Endodermal cell (in vitro differentiated cells): ENCODE data around the gene SLC13A3. TPM values are rescaled to one million over a fixed set of nuclear protein-coding genes. Genes with fewer than 3 reads are reported as not detected.

Source experiments
- DNase-seq: peaks from one replicate; pipeline ENCODE4 v3.0.0-alpha.2; 2017
- H3K27ac ChIP-seq: 2 replicates; pipeline ENCODE4 v1.5.1; 2013; ENCODE audit warnings: mild to moderate bottlenecking, low read depth, low read length, moderate library complexity
- H3K27me3 ChIP-seq: 2 replicates; pipeline ENCODE4 v1.6.1; 2013; ENCODE audit warnings: mild to moderate bottlenecking, low read length, moderate library complexity; ENCODE audit not compliant: insufficient read depth, control insufficient read depth, poor library complexity, severe bottlenecking
- H3K36me3 ChIP-seq: 2 replicates; pipeline ENCODE4 v1.7.0; 2013; ENCODE audit warnings: mild to moderate bottlenecking, low read length, moderate library complexity; ENCODE audit not compliant: control insufficient read depth, insufficient read depth
- H3K4me1 ChIP-seq: one replicate; pipeline ENCODE4 v1.7.0; 2013; ENCODE audit warnings: low read length; ENCODE audit not compliant: control insufficient read depth, insufficient read depth
- H3K4me3 ChIP-seq: 2 replicates; pipeline ENCODE4 v1.5.1; 2013; ENCODE audit warnings: mild to moderate bottlenecking, low read length, moderate library complexity
- H3K9ac ChIP-seq: 2 replicates; pipeline ENCODE4 v1.6.1; 2013; ENCODE audit warnings: mild to moderate bottlenecking, low read length, moderate library complexity; ENCODE audit not compliant: poor library complexity, severe bottlenecking; ENCODE audit errors: extremely low read depth
- H3K9me3 ChIP-seq: 2 replicates; pipeline ENCODE4 v1.6.1; 2013; ENCODE audit warnings: mild to moderate bottlenecking, low read length, moderate library complexity; ENCODE audit not compliant: control insufficient read depth
- H3K27ac Mint-ChIP-seq: 2 replicates; pipeline ENCODE4 v1.8.0; 2020; ENCODE audit warnings: mixed read lengths
- H3K27me3 Mint-ChIP-seq: 2 replicates; pipeline ENCODE4 v1.8.0; 2021; ENCODE audit warnings: mild to moderate bottlenecking, mixed read lengths; ENCODE audit not compliant: insufficient read depth
- H3K36me3 Mint-ChIP-seq: 2 replicates; pipeline ENCODE4 v1.8.0; 2020; ENCODE audit warnings: low read depth, mixed read lengths
- H3K4me1 Mint-ChIP-seq: 2 replicates; pipeline ENCODE4 v1.8.0; 2020; ENCODE audit warnings: mixed read lengths
- H3K4me3 Mint-ChIP-seq: 2 replicates; pipeline ENCODE4 v1.8.0; 2020; ENCODE audit warnings: mild to moderate bottlenecking, moderate library complexity, mixed read lengths
- H3K9me3 Mint-ChIP-seq: 2 replicates; pipeline ENCODE4 v1.8.0; 2020; ENCODE audit warnings: mild to moderate bottlenecking, mixed read lengths
- WGBS, 2 experiments: methylation state at CpG; one replicate each; pipeline versions ENCODE4 v1.1.5 to v1.1.7; 2013; ENCODE audit warnings: missing lambda C conversion rate in 2 of 2, mixed read lengths in 1 of 2; ENCODE audit not compliant: insufficient coverage in 1 of 2, insufficient read length in 1 of 2; 5-methylcytosine and 5-hydroxymethylcytosine counted together
- total RNA-seq, 2 donors: library from RNA; stranded (reverse); fragmentation: NEBNext Ultra II Directional in 1 of 2; extraction: Animal tissue kit (Norgen Biotek cat#: 25700) in 1 of 2; gene quantifications; 2 replicates in 1 of 2; 3 replicates in 1 of 2; pipeline ENCODE4 v1.2.1, GENCODE V29; 2021
- TF ChIP-seq, protein P1 (sequence below): fragments of 200-600 bp; sonication (generic); conservative IDR thresholded peaks from 2 replicates; pipeline ENCODE4 v1.5.0; 2021; ENCODE audit warnings: antibody characterized with exemption, mild to moderate bottlenecking

SLC13A3 gene
- total RNA-seq, 2 donors from 2014 or later = 7.3 to 9.0 TPM

DNA sequence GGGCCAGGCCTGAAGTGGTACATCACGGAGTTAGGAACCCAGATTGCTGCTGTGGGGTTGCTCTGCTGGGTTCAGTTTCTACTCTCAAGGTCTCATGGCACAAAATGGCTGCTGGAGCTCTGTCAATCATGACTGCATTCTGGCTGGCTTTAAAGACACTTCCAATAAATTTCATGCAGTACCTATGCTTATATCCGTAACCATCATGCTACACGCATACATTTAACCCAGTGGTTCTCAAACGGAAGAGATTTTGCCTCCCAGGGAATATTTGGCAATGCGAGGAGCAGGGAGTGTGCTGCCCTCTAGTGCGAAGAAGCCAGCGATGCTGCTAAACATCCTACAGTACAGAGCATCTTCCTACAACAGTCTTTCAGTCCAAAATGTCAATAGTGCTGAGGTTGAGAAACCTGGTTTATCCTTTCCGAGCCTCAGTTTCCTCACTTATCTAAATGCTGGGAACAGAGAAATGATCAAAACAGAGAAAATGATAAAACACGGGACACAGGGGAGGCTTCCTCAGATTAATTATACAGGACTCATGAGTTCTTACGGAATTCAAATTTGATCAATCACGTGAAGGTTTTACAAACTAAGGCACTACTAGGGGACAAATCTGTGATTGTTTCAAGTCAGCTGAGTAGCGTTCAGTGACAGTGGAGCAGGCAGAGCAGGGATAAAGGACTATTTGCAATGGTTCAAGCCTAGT, 48.5 kb upstream of the SLC13A3 start:
- H3K4me1 ChIP-seq = no peaks in the 10 kb centered on the region
- H3K9ac ChIP-seq = no peak overlapping the region
- Mint-ChIP-seq H3K27me3 (peaks cover 3% of the 10 kb centered on the region), H3K4me1 (peaks cover 4% of the 10 kb centered on the region), H3K9me3 (peaks cover 4% of the 10 kb centered on the region), H3K4me3 (no peak overlapping the region), H3K27ac (no peak overlapping the region), H3K36me3 (no peaks in the 10 kb centered on the region)
- TF ChIP-seq, protein P1, sequence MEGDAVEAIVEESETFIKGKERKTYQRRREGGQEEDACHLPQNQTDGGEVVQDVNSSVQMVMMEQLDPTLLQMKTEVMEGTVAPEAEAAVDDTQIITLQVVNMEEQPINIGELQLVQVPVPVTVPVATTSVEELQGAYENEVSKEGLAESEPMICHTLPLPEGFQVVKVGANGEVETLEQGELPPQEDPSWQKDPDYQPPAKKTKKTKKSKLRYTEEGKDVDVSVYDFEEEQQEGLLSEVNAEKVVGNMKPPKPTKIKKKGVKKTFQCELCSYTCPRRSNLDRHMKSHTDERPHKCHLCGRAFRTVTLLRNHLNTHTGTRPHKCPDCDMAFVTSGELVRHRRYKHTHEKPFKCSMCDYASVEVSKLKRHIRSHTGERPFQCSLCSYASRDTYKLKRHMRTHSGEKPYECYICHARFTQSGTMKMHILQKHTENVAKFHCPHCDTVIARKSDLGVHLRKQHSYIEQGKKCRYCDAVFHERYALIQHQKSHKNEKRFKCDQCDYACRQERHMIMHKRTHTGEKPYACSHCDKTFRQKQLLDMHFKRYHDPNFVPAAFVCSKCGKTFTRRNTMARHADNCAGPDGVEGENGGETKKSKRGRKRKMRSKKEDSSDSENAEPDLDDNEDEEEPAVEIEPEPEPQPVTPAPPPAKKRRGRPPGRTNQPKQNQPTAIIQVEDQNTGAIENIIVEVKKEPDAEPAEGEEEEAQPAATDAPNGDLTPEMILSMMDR = peak; percentile 90
- peak; percentile 81 for DNase-seq
- H3K27me3 ChIP-seq = no peaks in the 10 kb centered on the region
- no peak overlapping the region for H3K4me3 ChIP-seq
- H3K27ac ChIP-seq = no peak overlapping the region
- H3K36me3 ChIP-seq = no peaks in the 10 kb centered on the region
- WGBS, 2 experiments = 59 to 68% methylated on average over 8 to 12 of the region's 12 CpGs
- no peaks in the 10 kb centered on the region for H3K9me3 ChIP-seq

GRCh38 chr20:46698788-46699187, 47.5 kb upstream of the SLC13A3 start:
- peaks cover 3% of the 10 kb centered on the region for H3K27me3 Mint-ChIP-seq
- no peak overlapping the region for H3K4me3 Mint-ChIP-seq
- TF ChIP-seq, protein P1 = no peak
- Histone ChIP-seq H3K9me3 (no peaks in the 10 kb centered on the region), H3K36me3 (no peaks in the 10 kb centered on the region), H3K9ac (no peak overlapping the region), H3K4me1 (no peaks in the 10 kb centered on the region), H3K27ac (no peak overlapping the region), H3K4me3 (no peak overlapping the region), H3K27me3 (no peaks in the 10 kb centered on the region)
- H3K4me1 Mint-ChIP-seq = peaks cover 2% of the 10 kb centered on the region
- peaks cover 4% of the 10 kb centered on the region for H3K9me3 Mint-ChIP-seq
- H3K27ac Mint-ChIP-seq = no peak overlapping the region
- no peak for DNase-seq
- H3K36me3 Mint-ChIP-seq = no peaks in the 10 kb centered on the region
- WGBS, 2 experiments = 94 to 100% methylated on average over 2 of the region's 2 CpGs

DNA sequence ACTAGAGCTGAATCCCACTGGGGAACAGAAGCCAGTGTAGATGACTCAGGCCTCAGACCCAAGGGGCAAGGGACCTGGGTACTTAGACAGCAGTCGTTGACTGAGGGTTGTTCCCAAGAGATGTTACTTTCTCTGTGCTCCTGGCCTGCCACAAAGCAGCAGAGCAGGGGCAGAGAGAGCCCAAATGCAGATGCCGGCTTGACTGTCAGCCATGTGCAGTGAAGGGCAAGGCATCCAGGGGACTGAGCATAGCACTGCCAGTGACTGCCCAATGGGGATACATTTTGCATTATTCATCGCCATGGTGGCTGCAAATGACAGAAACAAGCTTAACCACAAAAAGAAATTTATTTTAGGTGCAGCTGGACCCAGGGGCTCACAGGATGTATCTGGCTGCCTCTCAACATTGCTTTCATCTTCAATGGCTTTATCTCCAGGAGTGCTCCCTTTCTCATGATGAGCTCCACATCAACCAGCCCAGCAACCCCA, 45.6 kb upstream of the SLC13A3 start:
- peak overlapping the region; percentile 98 for H3K27ac ChIP-seq
- no peaks in the 10 kb centered on the region for H3K4me1 ChIP-seq
- TF ChIP-seq, protein P1 = no peak
- Mint-ChIP-seq H3K4me3 (no peak overlapping the region), H3K4me1 (peaks cover 2% of the 10 kb centered on the region), H3K9me3 (peaks cover 4% of the 10 kb centered on the region), H3K36me3 (no peaks in the 10 kb centered on the region), H3K27me3 (peaks cover 3% of the 10 kb centered on the region), H3K27ac (no peak overlapping the region)
- no peak overlapping the region for H3K4me3 ChIP-seq
- WGBS, 2 experiments = 83 to 85% methylated on average over 3 of the region's 3 CpGs
- no peaks in the 10 kb centered on the region for H3K9me3 ChIP-seq
- no peaks in the 10 kb centered on the region for H3K36me3 ChIP-seq
- no peak overlapping the region for H3K9ac ChIP-seq
- H3K27me3 ChIP-seq = no peaks in the 10 kb centered on the region
- no peak for DNase-seq
